B cell (primary cell): Measurements from ENCODE around the gene CTIF. TPM values are rescaled to one million over a fixed set of nuclear protein-coding genes. Genes with fewer than 3 reads are reported as not detected.

Source experiments
- ATAC-seq: fragments of 200-7000 bp; cut with Tn5 transposase; one replicate; pipeline ENCODE4 v1.10.0; 2021; ENCODE audit warnings: low read depth, mild to moderate bottlenecking, moderate number of reproducible peaks, moderate library complexity
- CTCF ChIA-PET: fragments of 350-600 bp; sonication (Branson Sonifier 250); formaldehyde crosslinking; loops from one replicate; lab custom pipeline; 2021; ENCODE audit warnings: antibody characterized with exemption, inconsistent platforms; lab: Charles Lee
- POLR2A ChIA-PET: fragments of 350-600 bp; sonication (Branson Sonifier 250); formaldehyde crosslinking; loops from one replicate; lab custom pipeline; 2021; ENCODE audit warnings: antibody characterized with exemption; lab: Charles Lee
- DNase-seq: peaks from one replicate; pipeline ENCODE4 v3.0.0; 2013
- H2AFZ ChIP-seq: 2 replicates; pipeline ENCODE4 v1.6.1; 2012; ENCODE audit warnings: mild to moderate bottlenecking, low read depth, low read length; ENCODE audit not compliant: insufficient read depth, poor library complexity, severe bottlenecking
- H3K27ac ChIP-seq, 2 donors: 1 replicate in 1 of 2; 2 replicates in 1 of 2; pipeline ENCODE4 v1.5.1; 2012 to 2013; ENCODE audit warnings: low read length in 2 of 2, mild to moderate bottlenecking in 2 of 2, moderate library complexity in 1 of 2
- H3K27me3 ChIP-seq, 4 experiments: fragments of 200-600 bp in 1 of 4; sonication (generic) in 1 of 4; replicated peaks in 1 of 4; 1 replicate in 2 of 4; 2 replicates in 2 of 4; pipeline versions ENCODE4 v1.6.1 to v1.7.0; 2013 to 2016; ENCODE audit warnings: low read length in 3 of 4, mild to moderate bottlenecking in 2 of 4, mixed read lengths in 1 of 4, moderate library complexity in 1 of 4; ENCODE audit not compliant: insufficient read depth in 4 of 4, control insufficient read depth in 3 of 4; ENCODE audit errors: control extremely low read depth in 1 of 4
- H3K36me3 ChIP-seq, 2 experiments: replicated peaks in 1 of 2; 1 replicate in 1 of 2; 2 replicates in 1 of 2; pipeline versions ENCODE4 v1.6.1 to v1.7.1; 2013; ENCODE audit warnings: low read length in 1 of 2; ENCODE audit not compliant: insufficient read depth in 2 of 2, control insufficient read depth in 1 of 2; ENCODE audit errors: control extremely low read depth in 1 of 2, extremely low read depth in 1 of 2
- H3K4me1 ChIP-seq, 2 donors: fragments of 200-600 bp in 1 of 2; sonication (generic) in 1 of 2; 1 replicate in 1 of 2; 2 replicates in 1 of 2; pipeline versions ENCODE4 v1.5.1 to v1.6.1; 2013 to 2017; ENCODE audit warnings: low read length in 2 of 2; ENCODE audit not compliant: control insufficient read depth in 2 of 2, insufficient read depth in 2 of 2
- H3K4me2 ChIP-seq: replicated peaks from 2 replicates; pipeline ENCODE3; 2012; ENCODE audit warnings: mild to moderate bottlenecking, low read depth, low read length; ENCODE audit not compliant: poor library complexity, severe bottlenecking
- H3K4me3 ChIP-seq, 5 experiments: fragments of 200-600 bp in 1 of 5; sonication (generic) in 1 of 5; 1 replicate in 3 of 5; 2 replicates in 2 of 5; pipeline versions ENCODE4 v1.5.1 to v1.7.0; 2011 to 2016; ENCODE audit warnings: low read length in 4 of 5, mild to moderate bottlenecking in 4 of 5, low read depth in 2 of 5, control low read depth in 1 of 5, moderate library complexity in 1 of 5; ENCODE audit not compliant: insufficient read depth in 1 of 5; ENCODE audit errors: control extremely low read depth in 1 of 5, extremely low read depth in 1 of 5
- H3K79me2 ChIP-seq: fragments of 200-600 bp; sonication (generic); one replicate; pipeline ENCODE4 v1.6.0; 2016; ENCODE audit warnings: low read length; ENCODE audit not compliant: control insufficient read depth, insufficient read depth
- H3K9ac ChIP-seq: fragments of 200-600 bp; sonication (generic); 2 replicates; pipeline ENCODE4 v1.6.1; 2017; ENCODE audit warnings: mild to moderate bottlenecking, low read length, moderate library complexity
- H3K9me3 ChIP-seq, 3 donors: one replicate each; pipeline versions ENCODE4 v1.6.1 to v1.7.1; 2013; ENCODE audit warnings: low read length in 2 of 3; ENCODE audit not compliant: control insufficient read depth in 2 of 3, insufficient read depth in 1 of 3; ENCODE audit errors: control extremely low read depth in 1 of 3
- H4K20me1 ChIP-seq: 2 replicates; pipeline ENCODE4 v1.6.0; 2012; ENCODE audit warnings: mild to moderate bottlenecking, low read length; ENCODE audit not compliant: insufficient read depth, control insufficient read depth, poor library complexity, severe bottlenecking
- H3K27ac Mint-ChIP-seq: one replicate; pipeline ENCODE4 v1.8.0; 2021; ENCODE audit warnings: mixed read lengths
- H3K27me3 Mint-ChIP-seq: one replicate; pipeline ENCODE4 v1.8.0; 2021; ENCODE audit warnings: mixed read lengths
- H3K4me1 Mint-ChIP-seq: one replicate; pipeline ENCODE4 v1.8.0; 2021; ENCODE audit warnings: mixed read lengths
- H3K4me3 Mint-ChIP-seq: one replicate; pipeline ENCODE4 v1.8.0; 2021; ENCODE audit warnings: mixed read lengths
- H3K9me3 Mint-ChIP-seq: one replicate; pipeline ENCODE4 v1.8.0; 2022; ENCODE audit warnings: mixed read lengths; ENCODE audit not compliant: insufficient read depth
- CTCF ChIP-seq: fragments of 200-600 bp; IDR thresholded peaks from one replicate; pipeline ENCODE4 v1.8.0; 2022; ENCODE audit warnings: antibody characterized with exemption, mild to moderate bottlenecking
- EZH2 ChIP-seq: IDR thresholded peaks from 2 replicates; pipeline ENCODE4 v1.6.1; 2012; ENCODE audit warnings: borderline replicate concordance, low read depth, mild to moderate bottlenecking, moderate library complexity, low read length; ENCODE audit not compliant: insufficient read depth, poor library complexity, severe bottlenecking
- WGBS: methylation state at CpG from one replicate; pipeline ENCODE4 v1.1.5; 2013; ENCODE audit warnings: missing lambda C conversion rate; ENCODE audit not compliant: insufficient coverage; 5-methylcytosine and 5-hydroxymethylcytosine counted together
- intact Hi-C: fragments of 100-400 bp; cut with micrococcal nuclease; formaldehyde crosslinking; loops from one replicate; pipeline ENCODE4 v1.10.0; 2022
- polyA plus RNA-seq: library from polyadenylated mRNA; depleted of rRNA; stranded (reverse); fragments of >200 nt; gene quantifications from 2 replicates; pipeline ENCODE4 v1.2.3, GENCODE V29; 2012
- total RNA-seq, 2 donors: library from RNA; stranded (reverse); fragments of 120-200 nt in 1 of 2; gene quantifications; 1 replicate in 1 of 2; 2 replicates in 1 of 2; pipeline versions ENCODE4 v1.2.3 to v1.2.4, GENCODE V29; 2013 to 2022

CTIF gene
- total and polyA plus RNA-seq, 2 donors (not counting 1 experiment from before 2014, with no cell fraction given): 3.6 to 16.2 TPM

DNA sequence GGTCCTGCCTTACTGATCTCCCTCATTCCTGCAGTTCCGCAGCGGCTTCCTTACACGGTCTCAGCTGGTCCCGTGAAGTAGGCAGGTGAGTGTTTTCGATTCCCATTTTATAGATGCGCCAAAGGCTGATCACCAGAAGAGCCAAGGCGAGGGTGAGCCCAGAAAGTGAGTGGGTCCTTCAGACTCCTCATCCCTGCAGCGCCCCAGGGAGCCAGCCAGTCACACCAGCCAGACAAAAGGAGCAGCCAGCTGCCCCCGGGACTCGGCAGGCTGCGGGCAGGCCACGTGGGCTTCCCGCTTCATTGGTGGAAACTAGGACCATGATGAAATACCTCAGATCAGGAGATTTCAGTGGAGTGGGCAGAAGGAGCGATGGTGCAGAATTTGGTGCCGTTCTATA, 326.0 kb downstream of the CTIF start:
- peaks cover 17% of the 10 kb centered on the region for H3K4me1 Mint-ChIP-seq
- no peaks in the 10 kb centered on the region for H3K27me3 Mint-ChIP-seq
- TF ChIP-seq EZH2 (no peak), CTCF (no peak)
- peaks cover 0 to 15% (median 7%) of the 10 kb centered on the region in 3 donors for H3K9me3 ChIP-seq
- DNase-seq: no peak
- H3K27ac Mint-ChIP-seq: no peak overlapping the region
- H3K36me3 ChIP-seq: no peaks in the 10 kb centered on the region
- H3K4me1 ChIP-seq: peaks cover 17 to 22% of the 10 kb centered on the region in 2 donors
- no peaks in the 10 kb centered on the region for H3K9me3 Mint-ChIP-seq
- WGBS: over 99% methylated on average over 14 of the region's 15 CpGs
- intact Hi-C loops: no loop called here
- H2AFZ ChIP-seq: no peak overlapping the region
- no peak overlapping the region for H3K4me3 Mint-ChIP-seq
- no peaks in the 10 kb centered on the region for H3K79me2 ChIP-seq
- no peak overlapping the region for H3K4me3 ChIP-seq
- ATAC-seq: no peak
- no peaks in the 10 kb centered on the region for H4K20me1 ChIP-seq
- H3K27me3 ChIP-seq: no peaks in the 10 kb centered on the region
- CTCF ChIA-PET: no interaction called here
- no peak overlapping the region for H3K27ac ChIP-seq
- POLR2A ChIA-PET: no interaction called here
- no peak overlapping the region for H3K9ac ChIP-seq
- no peak overlapping the region for H3K4me2 ChIP-seq

GRCh38 chr18:48866028-48866733, 327.4 kb downstream of the CTIF start:
- Histone ChIP-seq H3K4me1 (peaks cover 17 to 22% of the 10 kb centered on the region in 2 donors), H3K9ac (no peak overlapping the region), H3K79me2 (no peaks in the 10 kb centered on the region), H3K27ac (no peak overlapping the region), H4K20me1 (no peaks in the 10 kb centered on the region), H3K36me3 (no peaks in the 10 kb centered on the region), H2AFZ (no peak overlapping the region), H3K27me3 (no peaks in the 10 kb centered on the region), H3K4me3 (no peak overlapping the region), H3K4me2 (no peak overlapping the region), H3K9me3 (peaks cover 0 to 15% (median 7%) of the 10 kb centered on the region in 3 donors)
- 62% methylated on average over 5 of the region's 7 CpGs for WGBS
- ChIA-PET POLR2A (no interaction called here), CTCF (no interaction called here)
- DNase-seq (no peak), ATAC-seq (no peak)
- Mint-ChIP-seq H3K27ac (no peak overlapping the region), H3K4me3 (no peak overlapping the region), H3K4me1 (peaks cover 17% of the 10 kb centered on the region), H3K9me3 (no peaks in the 10 kb centered on the region), H3K27me3 (no peaks in the 10 kb centered on the region)
- no peak for TF ChIP-seq CTCF
- TF ChIP-seq EZH2: no peak
- intact Hi-C loops: no loop called here
